ENCODE results near the gene MORF4L1.
"Not testable (repeated sequence)": the region's sequence is repeated elsewhere in the genome, so short reads cannot be mapped to it uniquely, and the experiment has no call there.

The MORF4L1 gene

GRCh38 chr15:78900819-78901533 is 28.3 kb downstream of the MORF4L1 start:
- DNase-seq (ENCODE audit: low spot score) = not testable (repeated sequence)

GRCh38 chr15:78902281-78903032 is 29.8 kb downstream of the MORF4L1 start:
- DNase-seq (ENCODE audit: low spot score) = not testable (repeated sequence)

- DNase-seq (ENCODE audit: low spot score) = no peak
Measured at GRCh38 chr15:78904599-78905358, 32.1 kb downstream of the MORF4L1 start.

GRCh38 chr15:78906316-78906620 is 33.6 kb downstream of the MORF4L1 start:
- DNase-seq (ENCODE audit: low spot score) = no peak

GRCh38 chr15:78907577-78907976 is 34.9 kb downstream of the MORF4L1 start:
- peak; percentile 72 for DNase-seq (ENCODE audit: low spot score)

- DNase-seq (ENCODE audit: low spot score) = no peak
Measured at GRCh38 chr15:78909160-78909695, 36.5 kb downstream of the MORF4L1 start.

- DNase-seq (ENCODE audit: low spot score) = no peak
Measured at GRCh38 chr15:78909791-78910228, 37.1 kb downstream of the MORF4L1 start.

- no peak for DNase-seq (ENCODE audit: low spot score)
Measured at GRCh38 chr15:78910271-78910670, 37.6 kb downstream of the MORF4L1 start.

GRCh38 chr15:78912316-78912715 is 39.6 kb downstream of the MORF4L1 start:
- DNase-seq (ENCODE audit: low spot score) = no peak

GRCh38 chr15:78913012-78913411 is 40.3 kb downstream of the MORF4L1 start:
- no peak for DNase-seq (ENCODE audit: low spot score)

- no peak for DNase-seq (ENCODE audit: low spot score)
Measured at GRCh38 chr15:78914027-78914764, 41.5 kb downstream of the MORF4L1 start.

GRCh38 chr15:78915341-78916087 is 42.8 kb downstream of the MORF4L1 start:
- no peak for DNase-seq (ENCODE audit: low spot score)

- no peak for DNase-seq (ENCODE audit: low spot score)
Measured at GRCh38 chr15:78916088-78916487, 43.4 kb downstream of the MORF4L1 start.

GRCh38 chr15:78917888-78918287 is 45.2 kb downstream of the MORF4L1 start:
- DNase-seq (ENCODE audit: low spot score) = no peak

- no peak for DNase-seq (ENCODE audit: low spot score)
Measured at GRCh38 chr15:78921517-78921916, 48.8 kb downstream of the MORF4L1 start.

GRCh38 chr15:78921940-78922339 is 49.2 kb downstream of the MORF4L1 start:
- DNase-seq (ENCODE audit: low spot score) = no peak

- no peak for DNase-seq (ENCODE audit: low spot score)
Measured at GRCh38 chr15:78922527-78922926, 49.8 kb downstream of the MORF4L1 start.

- no peak for DNase-seq (ENCODE audit: low spot score)
Measured at GRCh38 chr15:78923015-78923414, 50.3 kb downstream of the MORF4L1 start.

GRCh38 chr15:78923480-78924360 is 51.0 kb downstream of the MORF4L1 start:
- DNase-seq (ENCODE audit: low spot score) = no peak

- no peak for DNase-seq (ENCODE audit: low spot score)
Measured at GRCh38 chr15:78925076-78925624, 52.5 kb downstream of the MORF4L1 start.

All from ecto neural progenitor cell (in vitro differentiated cells).